Tibial artery (tissue), 4 donors: Measurements from ENCODE around the gene RAB3A.
A peak's percentile ranks its signal among the peaks of the same experiment; 100 is the strongest.
"Not testable (repeated sequence)": the region's sequence is repeated elsewhere in the genome, so short reads cannot be mapped to it uniquely, and the experiment has no call there.

Source experiments
- DNase-seq, 2 donors: peaks; one replicate each; pipeline ENCODE4 v3.0.0-alpha.2; 2019
- H3K27ac ChIP-seq, 2 donors: fragments of 200-600 bp; sonication (generic) in 1 of 2; 1 replicate in 1 of 2; 2 replicates in 1 of 2; pipeline ENCODE4 v1.5.1; 2018 to 2019; ENCODE audit warnings: mild to moderate bottlenecking in 1 of 2
- H3K27me3 ChIP-seq, 2 donors: fragments of 200-600 bp; sonication (generic) in 1 of 2; one replicate each; pipeline versions ENCODE4 v1.5.1 to v1.6.0; 2016 to 2019
- H3K36me3 ChIP-seq, 3 donors: fragments of 200-600 bp; sonication (generic) in 2 of 3; one replicate each; pipeline ENCODE4 v1.5.1; 2016 to 2019; ENCODE audit warnings: mild to moderate bottlenecking in 2 of 3
- H3K4me1 ChIP-seq, 4 donors: fragments of 200-600 bp; sonication (generic) in 2 of 4; 1 replicate in 3 of 4; 2 replicates in 1 of 4; pipeline ENCODE4 v1.5.1; 2016 to 2019
- H3K4me3 ChIP-seq, 2 donors: fragments of 200-600 bp; sonication (generic) in 1 of 2; 1 replicate in 1 of 2; 2 replicates in 1 of 2; pipeline ENCODE4 v1.5.1; 2018 to 2019; ENCODE audit warnings: mild to moderate bottlenecking in 2 of 2
- H3K9me3 ChIP-seq, 3 donors: fragments of 200-600 bp; sonication (generic) in 1 of 3; one replicate each; pipeline ENCODE4 v1.5.1; 2016 to 2019
- CTCF ChIP-seq, 2 experiments: fragments of 200-600 bp in 1 of 2; fragments of 450-650 bp in 1 of 2; IDR thresholded peaks; one replicate each; pipeline ENCODE4 v1.5.1; 2017 to 2019; ENCODE audit warnings: antibody characterized with exemption in 2 of 2, mild to moderate bottlenecking in 1 of 2, moderate library complexity in 1 of 2
- intact Hi-C: fragments of 100-400 bp; cut with DNase I; formaldehyde crosslinking; loops from one replicate; pipeline ENCODE4 v1.15.0; 2023; ENCODE audit warnings: low total_unique reads

Gene RAB3A

GRCh38 chr19:18218159-18218558 lies 14.3 kb upstream of the RAB3A start:
- intact Hi-C loops: no loop called here
- TF ChIP-seq CTCF (IDR thresholded peaks at IDR 0.05): no peak

GRCh38 chr19:18216789-18217188 lies 12.9 kb upstream of the RAB3A start:
- intact Hi-C loops: no loop called here
- Histone ChIP-seq H3K9me3 (no peaks in the 10 kb centered on the region), H3K4me1 (no peaks in the 10 kb centered on the region), H3K4me3 (no peak overlapping the region), H3K27me3 (peaks cover 0 to 13% of the 10 kb centered on the region in 2 donors), H3K36me3 (no peaks in the 10 kb centered on the region), H3K27ac (no peak overlapping the region)
- TF ChIP-seq CTCF (IDR thresholded peaks at IDR 0.05): no peak
- DNase-seq: no peak

More at GRCh38 chr19:18218159-18218558, 14.3 kb upstream of the RAB3A start:
- Histone ChIP-seq H3K9me3 (no peaks in the 10 kb centered on the region), H3K36me3 (no peaks in the 10 kb centered on the region), H3K4me1 (no peaks in the 10 kb centered on the region), H3K4me3 (no peak overlapping the region), H3K27ac (no peak overlapping the region), H3K27me3 (peaks cover 0 to 18% of the 10 kb centered on the region in 2 donors)
- DNase-seq: no peak

- intact Hi-C loops: no loop called here
- Histone ChIP-seq H3K9me3 (no peaks in the 10 kb centered on the region), H3K36me3 (no peaks in the 10 kb centered on the region), H3K27me3 (no peaks in the 10 kb centered on the region), H3K4me1 (no peaks in the 10 kb centered on the region), H3K4me3 (no peak overlapping the region), H3K27ac (no peak overlapping the region)
- no peak for TF ChIP-seq CTCF (IDR thresholded peaks at IDR 0.05)
- no peak for DNase-seq
These were observed 11.1 kb upstream of the RAB3A start for GRCh38 chr19:18214779-18215433.

- no peaks in the 10 kb centered on the region for H3K36me3 ChIP-seq
- intact Hi-C loops: loop anchor here (2.0 kb wide), 1 partner anchor 39 kb away; no protein-coding TSS in a partner anchor
These were observed 7.8 kb upstream of the RAB3A start for GRCh38 chr19:18211683-18212082.

GRCh38 chr19:18209912-18210311 lies 6.1 kb upstream of the RAB3A start:
- not testable (repeated sequence) for H3K36me3 ChIP-seq, H3K4me1 ChIP-seq, DNase-seq, H3K27ac ChIP-seq, H3K27me3 ChIP-seq, H3K4me3 ChIP-seq, H3K9me3 ChIP-seq
- intact Hi-C loops: loop anchor here (2.0 to 5.0 kb wide), 2 partner anchors 41 to 112 kb away; partner anchors contain the start of gene LSM4

More at GRCh38 chr19:18211683-18212082, 7.8 kb upstream of the RAB3A start:
- Histone ChIP-seq H3K27me3 (peaks cover 0 to 4% of the 10 kb centered on the region in 2 donors), H3K4me3 (no peak overlapping the region), H3K4me1 (no peaks in the 10 kb centered on the region), H3K9me3 (no peaks in the 10 kb centered on the region), H3K27ac (no peak overlapping the region)
- TF ChIP-seq CTCF (IDR thresholded peaks at IDR 0.05): no peak
- no peak for DNase-seq

GRCh38 chr19:18208098-18208951 lies 4.5 kb upstream of the RAB3A start:
- H3K4me1 ChIP-seq: peaks cover 0 to 13% (median 7%) of the 10 kb centered on the region in 4 donors
- H3K36me3 ChIP-seq: no peaks in the 10 kb centered on the region
- H3K9me3 ChIP-seq: no peaks in the 10 kb centered on the region
- H3K4me3 ChIP-seq: no peak overlapping the region
- no peak overlapping the region for H3K27ac ChIP-seq
- TF ChIP-seq CTCF (IDR thresholded peaks at IDR 0.05): peak in 1 of 2 experiments; percentile 59
- intact Hi-C loops: loop anchor here (5.0 kb wide), 1 partner anchor 114 kb away; the partner anchor contains the start of gene LSM4
- no peak for DNase-seq
- peaks cover 0 to 4% of the 10 kb centered on the region in 2 donors for H3K27me3 ChIP-seq
